GM19324 (cell line): ENCODE measurements around the gene AKR1B1.
"Not testable (repeated sequence)": the region's sequence is repeated elsewhere in the genome, so short reads cannot be mapped to it uniquely, and the experiment has no call there.

ENCODE experiments used
- ATAC-seq: cut with Tn5 transposase; IDR thresholded peaks from one replicate; pipeline ENCODE4 v1.9.1; 2021; ENCODE audit warnings: mild to moderate bottlenecking, moderate library complexity; ENCODE audit not compliant: unreplicated experiment, low FRiP score

The AKR1B1 gene

GRCh38 chr7:134458806-134459698, at the start of gene AKR1B1:
AKR1B1 (minus strand) TSS chr7:134459100; CDS start chr7:134459062, 38 bp downstream.
- peak; percentile 96 for ATAC-seq

- no peak for ATAC-seq
Measured at GRCh38 chr7:134505856-134506255, 47.0 kb upstream of the AKR1B1 start.

GRCh38 chr7:134504660-134505164, 45.8 kb upstream of the AKR1B1 start:
- no peak for ATAC-seq

GRCh38 chr7:134502463-134503371, 43.8 kb upstream of the AKR1B1 start:
- ATAC-seq: no peak

- ATAC-seq: no peak
Measured at GRCh38 chr7:134500982-134501381, 42.1 kb upstream of the AKR1B1 start.

- ATAC-seq: no peak
Measured at GRCh38 chr7:134500406-134500805, 41.5 kb upstream of the AKR1B1 start.

- ATAC-seq: no peak
Measured at GRCh38 chr7:134495546-134495945, 36.6 kb upstream of the AKR1B1 start.

GRCh38 chr7:134493091-134493490, 34.2 kb upstream of the AKR1B1 start:
- ATAC-seq: no peak

- not testable (repeated sequence) for ATAC-seq
Measured at GRCh38 chr7:134487721-134488120, 28.8 kb upstream of the AKR1B1 start.

GRCh38 chr7:134485203-134485602, 26.3 kb upstream of the AKR1B1 start:
- no peak for ATAC-seq

- ATAC-seq: no peak
Measured at GRCh38 chr7:134483296-134483695, 24.4 kb upstream of the AKR1B1 start.

- ATAC-seq: no peak
Measured at GRCh38 chr7:134482858-134483257, 24.0 kb upstream of the AKR1B1 start.

- ATAC-seq: no peak
Measured at GRCh38 chr7:134481167-134481566, 22.3 kb upstream of the AKR1B1 start.

GRCh38 chr7:134480730-134481129, 21.8 kb upstream of the AKR1B1 start:
- no peak for ATAC-seq

- ATAC-seq: no peak
Measured at GRCh38 chr7:134480202-134480601, 21.3 kb upstream of the AKR1B1 start.

GRCh38 chr7:134478707-134479106, 19.8 kb upstream of the AKR1B1 start:
- ATAC-seq: no peak

GRCh38 chr7:134477954-134478353, 19.1 kb upstream of the AKR1B1 start:
- ATAC-seq: no peak

GRCh38 chr7:134476044-134476443, 17.1 kb upstream of the AKR1B1 start:
- ATAC-seq: no peak

GRCh38 chr7:134474828-134475227, 15.9 kb upstream of the AKR1B1 start:
- ATAC-seq: no peak

GRCh38 chr7:134473861-134474291, 15.0 kb upstream of the AKR1B1 start:
- no peak for ATAC-seq
